Esophagus muscularis mucosa (tissue), 4 donors: Measurements from ENCODE around the gene CASKIN2.

ENCODE experiments used
- CTCF ChIP-seq, 3 experiments: fragments of 200-600 bp in 2 of 3; fragments of 450-650 bp in 1 of 3; sonication (generic) in 2 of 3; IDR thresholded peaks; one replicate each; pipeline ENCODE4 v1.5.1; 2017 to 2019; ENCODE audit warnings: antibody characterized with exemption in 3 of 3, mild to moderate bottlenecking in 2 of 3, moderate library complexity in 1 of 3
- EP300 ChIP-seq: sonication (generic); formaldehyde crosslinking; IDR thresholded peaks from one replicate; pipeline ENCODE4 v1.6.1; 2017; ENCODE audit warnings: antibody characterized with exemption
- POLR2A ChIP-seq: fragments of 450-650 bp; IDR thresholded peaks from one replicate; pipeline ENCODE4 v1.6.1; 2017; ENCODE audit warnings: antibody characterized with exemption, moderate library complexity, mild to moderate bottlenecking, low read depth
- POLR2AphosphoS5 ChIP-seq, 2 donors: sonication (generic); formaldehyde crosslinking; IDR thresholded peaks; one replicate each; pipeline ENCODE4 v1.6.1; 2017; ENCODE audit warnings: antibody characterized with exemption in 2 of 2

- TF ChIP-seq CTCF (IDR thresholded peaks at IDR 0.05) = peak; percentile 41 to 54 (median 48)
- TF ChIP-seq POLR2A = no peak
- peak in 1 of 2 donors; percentile 46 for TF ChIP-seq POLR2AphosphoS5 (IDR thresholded peaks at IDR 0.05)
- TF ChIP-seq EP300 = no peak
These were observed 9.9 kb upstream of the CASKIN2 start, which contains the start of gene LLGL2 for GRCh38 chr17:75524970-75525805.
